HG03460 (cell line): ENCODE results near the gene TSACC.

ENCODE experiments used
- ATAC-seq: cut with Tn5 transposase; IDR thresholded peaks from one replicate; pipeline ENCODE4 v1.9.1; 2021; ENCODE audit not compliant: unreplicated experiment

Gene TSACC

GRCh38 chr1:156372876-156373275 lies 34.5 kb downstream of the TSACC start:
- no peak for ATAC-seq

GRCh38 chr1:156373546-156373945 lies 35.2 kb downstream of the TSACC start:
- ATAC-seq: no peak

GRCh38 chr1:156376146-156376545 lies 37.8 kb downstream of the TSACC start:
- ATAC-seq: no peak

- ATAC-seq: no peak
Measured at GRCh38 chr1:156376958-156377919, 38.9 kb downstream of the TSACC start.

- no peak for ATAC-seq
Measured at GRCh38 chr1:156378557-156378956, 40.2 kb downstream of the TSACC start.

GRCh38 chr1:156379420-156380165 lies 41.3 kb downstream of the TSACC start:
- ATAC-seq: no peak

- ATAC-seq: no peak
Measured at GRCh38 chr1:156382561-156382960, 44.2 kb downstream of the TSACC start.

- ATAC-seq: no peak
Measured at GRCh38 chr1:156383023-156383422, 44.7 kb downstream of the TSACC start.

- no peak for ATAC-seq
Measured at GRCh38 chr1:156384007-156384406, 45.7 kb downstream of the TSACC start.

- no peak for ATAC-seq
Measured at GRCh38 chr1:156384658-156385057, 46.3 kb downstream of the TSACC start.

GRCh38 chr1:156385534-156386031 lies 47.3 kb downstream of the TSACC start:
- no peak for ATAC-seq

GRCh38 chr1:156386134-156386901 lies 48.0 kb downstream of the TSACC start:
- ATAC-seq: no peak

GRCh38 chr1:156386949-156387869 lies 48.9 kb downstream of the TSACC start:
- no peak for ATAC-seq

GRCh38 chr1:156387870-156388173 lies 49.5 kb downstream of the TSACC start:
- ATAC-seq: no peak

- ATAC-seq: no peak
Measured at GRCh38 chr1:156388174-156389137, 50.1 kb downstream of the TSACC start.

GRCh38 chr1:156389311-156389710 lies 51.0 kb downstream of the TSACC start:
- ATAC-seq: no peak

- no peak for ATAC-seq
Measured at GRCh38 chr1:156390469-156391365, 52.4 kb downstream of the TSACC start.

- no peak for ATAC-seq
Measured at GRCh38 chr1:156391366-156391677, 53.0 kb downstream of the TSACC start.
